ENCODE measurements around the gene ARHGDIB. TPM values are rescaled to one million over a fixed set of nuclear protein-coding genes. Genes with fewer than 3 reads are reported as not detected.

ARHGDIB gene
- total RNA-seq, 4 donors from 2014 or later = 17.1 to 290 (median 57.1) TPM

GRCh38 chr12:15001733-15002382 lies 40.5 kb upstream of the ARHGDIB start:
- no peak for DNase-seq
- Histone ChIP-seq H3K27ac (peak overlapping the region in 2 of 4 donors; percentile 25 to 60), H3K36me3 (no peaks in the 10 kb centered on the region), H3K9me3 (no peaks in the 10 kb centered on the region), H3K4me3 (no peak overlapping the region), H3K4me1 (peaks cover 0 to 7% (median 0%) of the 10 kb centered on the region in 4 donors), H3K27me3 (no peaks in the 10 kb centered on the region)
- TF ChIP-seq POLR2A (IDR thresholded peaks at IDR 0.05) (no peak), CTCF (IDR thresholded peaks at IDR 0.05) (no peak)

GRCh38 chr12:15000575-15000974 lies 39.2 kb upstream of the ARHGDIB start:
- no peaks in the 10 kb centered on the region for H3K9me3 ChIP-seq
- no peak for DNase-seq
- H3K27me3 ChIP-seq = no peaks in the 10 kb centered on the region
- H3K4me1 ChIP-seq = peaks cover 0 to 7% (median 0%) of the 10 kb centered on the region in 4 donors
- H3K36me3 ChIP-seq = no peaks in the 10 kb centered on the region
- TF ChIP-seq POLR2A (IDR thresholded peaks at IDR 0.05) = no peak
- TF ChIP-seq CTCF (IDR thresholded peaks at IDR 0.05) = no peak
- no peak overlapping the region for H3K4me3 ChIP-seq
- no peak overlapping the region for H3K27ac ChIP-seq

GRCh38 chr12:14999695-15000365 lies 38.4 kb upstream of the ARHGDIB start:
- Histone ChIP-seq H3K27me3 (no peaks in the 10 kb centered on the region), H3K4me3 (no peak overlapping the region), H3K9me3 (no peaks in the 10 kb centered on the region), H3K27ac (peak overlapping the region in 1 of 4 donors; percentile 30), H3K4me1 (peaks cover 0 to 7% (median 0%) of the 10 kb centered on the region in 4 donors), H3K36me3 (no peaks in the 10 kb centered on the region)
- no peak for DNase-seq
- no peak for TF ChIP-seq POLR2A (IDR thresholded peaks at IDR 0.05)
- no peak for TF ChIP-seq CTCF (IDR thresholded peaks at IDR 0.05)

- Histone ChIP-seq H3K4me3 (no peak overlapping the region), H3K9me3 (no peaks in the 10 kb centered on the region), H3K27me3 (no peaks in the 10 kb centered on the region), H3K4me1 (peaks cover 0 to 7% (median 0%) of the 10 kb centered on the region in 4 donors), H3K36me3 (no peaks in the 10 kb centered on the region), H3K27ac (peak overlapping the region in 1 of 4 donors; percentile 30)
- DNase-seq = no peak
- TF ChIP-seq CTCF (IDR thresholded peaks at IDR 0.05) (no peak), POLR2A (IDR thresholded peaks at IDR 0.05) (no peak)
Measured at GRCh38 chr12:14999021-14999694, 37.8 kb upstream of the ARHGDIB start.

- Histone ChIP-seq H3K36me3 (no peaks in the 10 kb centered on the region), H3K9me3 (no peaks in the 10 kb centered on the region), H3K4me1 (peaks cover 0 to 7% (median 0%) of the 10 kb centered on the region in 4 donors), H3K27ac (no peak overlapping the region), H3K4me3 (no peak overlapping the region), H3K27me3 (no peaks in the 10 kb centered on the region)
- no peak for DNase-seq
- TF ChIP-seq CTCF (IDR thresholded peaks at IDR 0.05) (no peak), POLR2A (IDR thresholded peaks at IDR 0.05) (no peak)
Measured at GRCh38 chr12:14997998-14998397, 36.6 kb upstream of the ARHGDIB start.
